K562 (cell line): ENCODE data around the gene CCDC18. TPM values are rescaled to one million over a fixed set of nuclear protein-coding genes. Genes with fewer than 3 reads are reported as not detected.

ENCODE experiments used
- CHD2 ChIP-seq: IDR thresholded peaks from 2 replicates; pipeline ENCODE4 v1.6.1; 2011; ENCODE audit warnings: low read depth, low read length
- ESRRA ChIP-seq: fragments of 450-650 bp; IDR thresholded peaks from 2 replicates; pipeline ENCODE4 v1.6.1; 2014; ENCODE audit warnings: low read depth, mild to moderate bottlenecking, moderate library complexity, borderline replicate concordance
- FOSL1 ChIP-seq: fragments of 200-800 bp; sonication (Bioruptor generic); conservative IDR thresholded peaks from 2 replicates; pipeline ENCODE4 v1.6.1; 2016; ENCODE audit warnings: missing genetic modification characterization, missing compliant biosample characterization
- SETDB1 ChIP-seq: IDR thresholded peaks from one replicate; pipeline ENCODE4 v1.6.1; 2012; ENCODE audit warnings: low read length, control low read depth, inconsistent platforms
- SOX6 ChIP-seq: fragments of 450-650 bp; IDR thresholded peaks from 2 replicates; pipeline ENCODE4 v1.6.1; 2014; ENCODE audit warnings: mild to moderate bottlenecking
- ZBTB7A ChIP-seq: IDR thresholded peaks from 2 replicates; pipeline ENCODE4 v1.6.1; 2011; ENCODE audit warnings: low read depth, mild to moderate bottlenecking, low read length, moderate library complexity, borderline replicate concordance; ENCODE audit not compliant: control insufficient read depth
- polyA plus RNA-seq, 8 experiments: library from polyadenylated mRNA; depleted of rRNA in 4 of 8; stranded (reverse) in 5 of 8; unstranded in 3 of 8; fragments of >200 nt; fragmentation: Nextera tagmentation in 2 of 8; fragmentation: Illumina TruSeq in 1 of 8; extraction: Ambion mirVana in 2 of 8; extraction: Trizol in 1 of 8; gene quantifications; 2 replicates each; pipeline versions ENCODE4 v1.2.1 to v1.2.3, GENCODE V29; 2011 to 2014; ENCODE audit warnings: inconsistent platforms in 1 of 8, missing spikeins in 1 of 8
- total RNA-seq, 7 experiments: library from RNA; depleted of rRNA in 6 of 7; stranded (reverse); fragments of >200 nt in 6 of 7; fragmentation: Illumina TruSeq in 2 of 7; extraction: Trizol in 2 of 7; gene quantifications; 2 replicates each; pipeline versions ENCODE4 v1.2.1 to v1.2.3, GENCODE V29; 2011 to 2021; ENCODE audit warnings: low replicate concordance in 1 of 7
- TF ChIP-seq, protein P1 (sequence below): IDR thresholded peaks from 3 replicates; pipeline ENCODE4 v1.6.1; 2011; ENCODE audit warnings: borderline replicate concordance, mild to moderate bottlenecking, moderate library complexity; ENCODE audit not compliant: insufficient read length; ENCODE audit errors: extremely low read depth
- TF ChIP-seq, protein P2 (sequence below): fragments of 250-450 bp; sonication (Bioruptor Pico); IDR thresholded peaks from 2 replicates; pipeline ENCODE4 v1.9.0; 2021; ENCODE audit warnings: mild to moderate bottlenecking
- TF ChIP-seq, protein P3 (sequence below): fragments of 200-600 bp; sonication (generic); IDR thresholded peaks from one replicate; pipeline ENCODE4 v1.6.1; 2012; ENCODE audit warnings: mild to moderate bottlenecking, low read depth, low read length, inconsistent platforms

Gene CCDC18
- total and polyA plus RNA-seq, 9 of the 15 experiments (the other 6 are each of a cell fraction or from before 2014, with no cell fraction given): 19.5 to 34.2 (median 24.3) TPM

DNA sequence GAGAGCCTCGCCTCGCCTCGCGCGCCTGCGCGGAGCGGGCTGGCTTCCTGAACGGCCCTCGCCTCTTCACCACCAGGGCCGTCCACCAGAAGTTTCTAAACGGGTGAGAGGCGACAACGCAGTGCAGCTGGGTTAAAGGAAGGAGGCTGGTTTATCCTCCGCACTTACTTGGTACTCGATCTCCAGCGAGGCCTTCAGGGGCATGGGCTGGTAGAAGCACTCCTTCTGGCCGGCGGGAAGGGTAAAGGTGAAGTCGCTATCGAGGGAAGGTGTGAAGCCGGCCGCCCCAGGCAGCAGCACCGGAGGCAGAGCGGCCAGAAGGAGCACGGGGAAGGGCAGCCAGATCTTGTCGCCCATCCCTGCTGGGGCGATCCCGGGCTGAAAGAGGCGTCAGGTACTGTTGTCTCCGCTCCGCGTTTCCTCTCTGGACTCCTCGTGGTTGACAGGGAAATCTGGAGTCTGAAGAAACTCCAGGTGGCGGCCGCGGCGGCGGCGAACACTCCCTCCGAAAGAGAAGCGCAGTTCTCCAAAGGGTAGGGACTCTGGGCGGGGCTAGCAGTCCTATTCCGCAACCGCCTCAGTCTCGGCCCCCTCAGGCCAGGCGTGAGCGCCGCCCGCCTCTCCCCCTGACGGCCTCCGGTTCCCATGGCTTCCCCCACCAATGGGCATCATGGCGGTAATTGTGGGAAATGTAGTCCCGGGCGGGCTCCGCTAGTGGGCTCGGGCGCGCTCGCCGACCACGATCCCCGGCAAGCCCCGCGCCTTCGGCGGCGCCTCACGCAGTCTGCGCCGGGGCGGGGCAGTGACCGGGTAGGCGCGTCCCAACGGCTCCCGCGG is 420 bp upstream of the CCDC18 start, which contains the start of gene TMED5 (continued):
- TF ChIP-seq, protein P1, sequence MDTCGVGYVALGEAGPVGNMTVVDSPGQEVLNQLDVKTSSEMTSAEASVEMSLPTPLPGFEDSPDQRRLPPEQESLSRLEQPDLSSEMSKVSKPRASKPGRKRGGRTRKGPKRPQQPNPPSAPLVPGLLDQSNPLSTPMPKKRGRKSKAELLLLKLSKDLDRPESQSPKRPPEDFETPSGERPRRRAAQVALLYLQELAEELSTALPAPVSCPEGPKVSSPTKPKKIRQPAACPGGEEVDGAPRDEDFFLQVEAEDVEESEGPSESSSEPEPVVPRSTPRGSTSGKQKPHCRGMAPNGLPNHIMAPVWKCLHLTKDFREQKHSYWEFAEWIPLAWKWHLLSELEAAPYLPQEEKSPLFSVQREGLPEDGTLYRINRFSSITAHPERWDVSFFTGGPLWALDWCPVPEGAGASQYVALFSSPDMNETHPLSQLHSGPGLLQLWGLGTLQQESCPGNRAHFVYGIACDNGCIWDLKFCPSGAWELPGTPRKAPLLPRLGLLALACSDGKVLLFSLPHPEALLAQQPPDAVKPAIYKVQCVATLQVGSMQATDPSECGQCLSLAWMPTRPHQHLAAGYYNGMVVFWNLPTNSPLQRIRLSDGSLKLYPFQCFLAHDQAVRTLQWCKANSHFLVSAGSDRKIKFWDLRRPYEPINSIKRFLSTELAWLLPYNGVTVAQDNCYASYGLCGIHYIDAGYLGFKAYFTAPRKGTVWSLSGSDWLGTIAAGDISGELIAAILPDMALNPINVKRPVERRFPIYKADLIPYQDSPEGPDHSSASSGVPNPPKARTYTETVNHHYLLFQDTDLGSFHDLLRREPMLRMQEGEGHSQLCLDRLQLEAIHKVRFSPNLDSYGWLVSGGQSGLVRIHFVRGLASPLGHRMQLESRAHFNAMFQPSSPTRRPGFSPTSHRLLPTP: no peak
- TF ChIP-seq, protein P2, sequence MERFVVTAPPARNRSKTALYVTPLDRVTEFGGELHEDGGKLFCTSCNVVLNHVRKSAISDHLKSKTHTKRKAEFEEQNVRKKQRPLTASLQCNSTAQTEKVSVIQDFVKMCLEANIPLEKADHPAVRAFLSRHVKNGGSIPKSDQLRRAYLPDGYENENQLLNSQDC (CRISPR knock-in tag): peak; percentile 72; the same call in 1 of the 2 replicates
- TF ChIP-seq SOX6: no peak
- TF ChIP-seq ESRRA: peak; percentile 69; the same call in 1 of the 2 replicates
- TF ChIP-seq FOSL1 (tag): no peak
- TF ChIP-seq, protein P3, sequence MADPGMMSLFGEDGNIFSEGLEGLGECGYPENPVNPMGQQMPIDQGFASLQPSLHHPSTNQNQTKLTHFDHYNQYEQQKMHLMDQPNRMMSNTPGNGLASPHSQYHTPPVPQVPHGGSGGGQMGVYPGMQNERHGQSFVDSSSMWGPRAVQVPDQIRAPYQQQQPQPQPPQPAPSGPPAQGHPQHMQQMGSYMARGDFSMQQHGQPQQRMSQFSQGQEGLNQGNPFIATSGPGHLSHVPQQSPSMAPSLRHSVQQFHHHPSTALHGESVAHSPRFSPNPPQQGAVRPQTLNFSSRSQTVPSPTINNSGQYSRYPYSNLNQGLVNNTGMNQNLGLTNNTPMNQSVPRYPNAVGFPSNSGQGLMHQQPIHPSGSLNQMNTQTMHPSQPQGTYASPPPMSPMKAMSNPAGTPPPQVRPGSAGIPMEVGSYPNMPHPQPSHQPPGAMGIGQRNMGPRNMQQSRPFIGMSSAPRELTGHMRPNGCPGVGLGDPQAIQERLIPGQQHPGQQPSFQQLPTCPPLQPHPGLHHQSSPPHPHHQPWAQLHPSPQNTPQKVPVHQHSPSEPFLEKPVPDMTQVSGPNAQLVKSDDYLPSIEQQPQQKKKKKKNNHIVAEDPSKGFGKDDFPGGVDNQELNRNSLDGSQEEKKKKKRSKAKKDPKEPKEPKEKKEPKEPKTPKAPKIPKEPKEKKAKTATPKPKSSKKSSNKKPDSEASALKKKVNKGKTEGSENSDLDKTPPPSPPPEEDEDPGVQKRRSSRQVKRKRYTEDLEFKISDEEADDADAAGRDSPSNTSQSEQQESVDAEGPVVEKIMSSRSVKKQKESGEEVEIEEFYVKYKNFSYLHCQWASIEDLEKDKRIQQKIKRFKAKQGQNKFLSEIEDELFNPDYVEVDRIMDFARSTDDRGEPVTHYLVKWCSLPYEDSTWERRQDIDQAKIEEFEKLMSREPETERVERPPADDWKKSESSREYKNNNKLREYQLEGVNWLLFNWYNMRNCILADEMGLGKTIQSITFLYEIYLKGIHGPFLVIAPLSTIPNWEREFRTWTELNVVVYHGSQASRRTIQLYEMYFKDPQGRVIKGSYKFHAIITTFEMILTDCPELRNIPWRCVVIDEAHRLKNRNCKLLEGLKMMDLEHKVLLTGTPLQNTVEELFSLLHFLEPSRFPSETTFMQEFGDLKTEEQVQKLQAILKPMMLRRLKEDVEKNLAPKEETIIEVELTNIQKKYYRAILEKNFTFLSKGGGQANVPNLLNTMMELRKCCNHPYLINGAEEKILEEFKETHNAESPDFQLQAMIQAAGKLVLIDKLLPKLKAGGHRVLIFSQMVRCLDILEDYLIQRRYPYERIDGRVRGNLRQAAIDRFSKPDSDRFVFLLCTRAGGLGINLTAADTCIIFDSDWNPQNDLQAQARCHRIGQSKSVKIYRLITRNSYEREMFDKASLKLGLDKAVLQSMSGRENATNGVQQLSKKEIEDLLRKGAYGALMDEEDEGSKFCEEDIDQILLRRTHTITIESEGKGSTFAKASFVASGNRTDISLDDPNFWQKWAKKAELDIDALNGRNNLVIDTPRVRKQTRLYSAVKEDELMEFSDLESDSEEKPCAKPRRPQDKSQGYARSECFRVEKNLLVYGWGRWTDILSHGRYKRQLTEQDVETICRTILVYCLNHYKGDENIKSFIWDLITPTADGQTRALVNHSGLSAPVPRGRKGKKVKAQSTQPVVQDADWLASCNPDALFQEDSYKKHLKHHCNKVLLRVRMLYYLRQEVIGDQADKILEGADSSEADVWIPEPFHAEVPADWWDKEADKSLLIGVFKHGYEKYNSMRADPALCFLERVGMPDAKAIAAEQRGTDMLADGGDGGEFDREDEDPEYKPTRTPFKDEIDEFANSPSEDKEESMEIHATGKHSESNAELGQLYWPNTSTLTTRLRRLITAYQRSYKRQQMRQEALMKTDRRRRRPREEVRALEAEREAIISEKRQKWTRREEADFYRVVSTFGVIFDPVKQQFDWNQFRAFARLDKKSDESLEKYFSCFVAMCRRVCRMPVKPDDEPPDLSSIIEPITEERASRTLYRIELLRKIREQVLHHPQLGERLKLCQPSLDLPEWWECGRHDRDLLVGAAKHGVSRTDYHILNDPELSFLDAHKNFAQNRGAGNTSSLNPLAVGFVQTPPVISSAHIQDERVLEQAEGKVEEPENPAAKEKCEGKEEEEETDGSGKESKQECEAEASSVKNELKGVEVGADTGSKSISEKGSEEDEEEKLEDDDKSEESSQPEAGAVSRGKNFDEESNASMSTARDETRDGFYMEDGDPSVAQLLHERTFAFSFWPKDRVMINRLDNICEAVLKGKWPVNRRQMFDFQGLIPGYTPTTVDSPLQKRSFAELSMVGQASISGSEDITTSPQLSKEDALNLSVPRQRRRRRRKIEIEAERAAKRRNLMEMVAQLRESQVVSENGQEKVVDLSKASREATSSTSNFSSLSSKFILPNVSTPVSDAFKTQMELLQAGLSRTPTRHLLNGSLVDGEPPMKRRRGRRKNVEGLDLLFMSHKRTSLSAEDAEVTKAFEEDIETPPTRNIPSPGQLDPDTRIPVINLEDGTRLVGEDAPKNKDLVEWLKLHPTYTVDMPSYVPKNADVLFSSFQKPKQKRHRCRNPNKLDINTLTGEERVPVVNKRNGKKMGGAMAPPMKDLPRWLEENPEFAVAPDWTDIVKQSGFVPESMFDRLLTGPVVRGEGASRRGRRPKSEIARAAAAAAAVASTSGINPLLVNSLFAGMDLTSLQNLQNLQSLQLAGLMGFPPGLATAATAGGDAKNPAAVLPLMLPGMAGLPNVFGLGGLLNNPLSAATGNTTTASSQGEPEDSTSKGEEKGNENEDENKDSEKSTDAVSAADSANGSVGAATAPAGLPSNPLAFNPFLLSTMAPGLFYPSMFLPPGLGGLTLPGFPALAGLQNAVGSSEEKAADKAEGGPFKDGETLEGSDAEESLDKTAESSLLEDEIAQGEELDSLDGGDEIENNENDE: no peak
- TF ChIP-seq SETDB1: no peak
- peak; percentile 33; the same call in 1 of the 2 replicates for TF ChIP-seq ZBTB7A
- no peak for TF ChIP-seq CHD2
